GM19467 (cell line): ENCODE results near the gene GTF3C4.

Experiments used
- ATAC-seq: cut with Tn5 transposase; IDR thresholded peaks from one replicate; pipeline ENCODE4 v1.9.1; 2021; ENCODE audit warnings: mild to moderate bottlenecking, moderate library complexity; ENCODE audit not compliant: unreplicated experiment

GTF3C4 gene

DNA sequence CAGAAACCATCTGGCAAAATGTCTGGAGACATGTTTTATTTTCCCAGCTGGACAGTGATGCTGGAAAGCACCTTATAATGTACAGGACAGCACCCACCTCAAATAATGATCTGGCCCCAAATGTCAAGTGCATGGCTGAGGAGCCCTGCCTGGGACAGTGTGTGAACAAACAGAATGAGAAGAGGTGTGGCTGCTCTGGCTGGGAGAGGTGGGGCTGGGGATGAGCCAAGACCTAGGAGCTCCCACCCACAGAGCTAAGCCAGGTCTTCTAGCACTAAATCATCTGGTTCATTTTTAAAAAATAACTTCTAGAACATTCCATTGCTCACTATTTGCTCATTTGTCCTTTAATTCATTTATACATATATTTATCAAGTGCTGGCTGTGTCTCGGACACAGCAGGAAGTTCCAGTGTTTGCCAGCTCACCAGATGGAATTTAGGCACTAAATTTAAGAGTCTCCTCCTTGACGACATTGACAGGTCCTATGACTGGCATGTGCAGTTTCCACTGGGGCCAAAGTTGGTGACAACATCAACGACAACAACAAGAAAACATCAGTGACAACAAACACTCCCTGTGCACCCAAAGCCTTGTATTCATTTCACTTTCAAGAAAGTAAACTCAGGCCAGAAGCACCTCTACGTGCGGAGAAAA, 59.1 kb downstream of the GTF3C4 start:
- no peak for ATAC-seq

DNA sequence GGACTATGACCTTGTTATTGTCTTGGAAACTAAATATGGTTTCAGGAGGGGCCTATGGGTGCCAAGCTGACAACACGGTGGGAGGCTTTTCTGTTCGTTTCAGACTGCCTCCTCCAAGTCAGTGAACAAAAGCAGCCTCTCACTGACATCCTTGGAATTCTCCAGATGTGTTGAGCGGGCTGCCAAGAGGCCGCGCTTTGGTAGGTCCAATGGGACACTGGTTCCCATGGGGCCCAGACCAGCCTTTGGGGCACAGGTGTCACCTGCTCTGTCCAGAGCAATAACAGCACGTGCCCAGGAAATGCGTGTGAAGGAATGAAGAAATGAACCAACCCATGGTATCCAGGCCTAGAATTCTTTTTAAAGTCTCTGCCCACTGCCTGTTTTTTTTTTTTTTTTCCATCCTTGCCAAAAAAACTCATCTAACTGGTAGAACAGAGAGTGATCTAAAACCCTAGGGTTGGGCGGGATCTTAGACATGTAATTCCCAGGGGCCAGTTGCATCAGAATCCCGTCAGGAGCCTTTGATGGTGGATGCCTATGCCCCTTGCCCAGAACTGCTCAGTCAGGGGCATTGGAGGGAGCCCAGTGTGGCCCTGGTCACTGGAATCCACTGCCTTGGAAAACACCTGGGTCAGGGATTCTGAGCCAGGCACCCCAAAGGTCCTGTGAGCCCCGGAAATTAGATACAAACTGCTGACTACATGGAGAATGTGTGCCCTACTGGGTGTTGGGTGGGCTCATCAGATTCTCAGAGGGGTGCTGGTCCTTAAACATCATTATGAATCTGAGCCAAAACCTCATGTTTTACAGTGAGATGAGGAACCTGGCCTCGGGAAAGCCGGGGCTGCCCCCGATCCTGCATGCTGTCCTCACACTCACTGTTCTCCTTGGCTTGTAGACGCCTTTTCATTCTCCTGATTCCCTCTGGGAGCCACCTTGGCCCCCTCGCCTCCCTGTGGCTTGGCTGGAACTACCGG, 60.1 kb downstream of the GTF3C4 start:
- no peak for ATAC-seq

DNA sequence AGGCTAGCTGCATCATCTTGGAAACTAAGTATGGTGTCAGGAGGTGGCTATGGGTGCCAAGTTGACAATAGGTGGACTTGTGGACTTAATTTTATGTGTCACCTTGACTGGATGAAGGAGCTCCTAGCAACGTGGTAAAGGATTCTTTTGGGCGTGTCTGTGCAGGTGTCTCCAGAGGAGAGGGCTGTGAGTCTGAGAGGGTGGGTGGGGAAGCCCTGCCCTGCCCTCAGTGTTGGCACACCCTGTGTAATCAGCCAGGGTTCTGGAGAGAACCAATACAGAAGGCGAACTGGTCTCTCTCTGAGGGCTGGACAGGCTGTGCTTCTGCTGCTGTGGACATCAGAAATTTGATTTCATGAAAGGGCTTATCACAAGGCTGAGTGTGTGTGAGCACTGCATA, 61.0 kb downstream of the GTF3C4 start:
- no peak for ATAC-seq

DNA sequence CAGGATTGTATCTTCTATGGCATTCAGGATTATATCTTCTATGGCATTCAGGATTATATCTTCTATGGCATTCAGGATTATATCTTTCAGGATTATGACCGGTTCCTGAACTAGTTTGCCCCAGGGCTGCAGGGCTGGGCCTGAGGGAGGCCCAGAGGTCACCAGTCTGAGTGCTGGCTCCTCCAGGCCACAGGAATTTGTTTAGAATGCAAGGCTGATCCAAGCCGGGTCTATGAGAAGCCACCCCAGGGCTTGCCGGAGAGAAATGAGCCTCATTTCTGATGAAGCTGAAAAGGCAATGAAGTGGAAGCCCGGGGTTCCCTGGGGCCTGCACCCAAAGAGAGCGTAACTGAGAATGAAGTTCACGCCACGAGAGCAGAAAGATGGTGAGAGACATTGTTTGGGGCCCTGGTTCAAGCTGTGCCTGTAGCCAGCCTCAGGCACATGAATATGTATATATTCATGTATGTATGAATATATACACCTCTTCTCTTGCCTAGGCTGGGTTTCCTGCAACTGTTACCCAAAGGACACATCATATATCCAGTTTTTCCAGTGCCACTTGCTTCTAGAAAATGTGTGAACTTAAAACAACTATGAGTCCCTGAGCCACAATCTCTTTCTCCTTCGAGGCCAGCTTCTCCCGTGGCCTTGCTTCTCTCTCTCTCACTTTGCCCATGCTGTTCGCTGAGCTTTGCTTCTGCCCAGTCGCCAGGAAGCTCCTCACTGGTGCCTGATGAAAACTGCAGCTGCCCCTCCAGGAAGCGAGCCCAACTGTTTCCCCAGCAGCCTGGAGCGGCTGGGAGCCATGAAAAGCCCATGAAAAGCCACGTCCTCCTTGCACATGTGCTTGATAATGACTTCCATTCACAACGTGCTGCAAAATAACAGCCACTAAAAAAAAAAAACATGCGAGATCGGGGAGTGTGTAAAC, 62.3 kb downstream of the GTF3C4 start:
- ATAC-seq, result no peak

DNA sequence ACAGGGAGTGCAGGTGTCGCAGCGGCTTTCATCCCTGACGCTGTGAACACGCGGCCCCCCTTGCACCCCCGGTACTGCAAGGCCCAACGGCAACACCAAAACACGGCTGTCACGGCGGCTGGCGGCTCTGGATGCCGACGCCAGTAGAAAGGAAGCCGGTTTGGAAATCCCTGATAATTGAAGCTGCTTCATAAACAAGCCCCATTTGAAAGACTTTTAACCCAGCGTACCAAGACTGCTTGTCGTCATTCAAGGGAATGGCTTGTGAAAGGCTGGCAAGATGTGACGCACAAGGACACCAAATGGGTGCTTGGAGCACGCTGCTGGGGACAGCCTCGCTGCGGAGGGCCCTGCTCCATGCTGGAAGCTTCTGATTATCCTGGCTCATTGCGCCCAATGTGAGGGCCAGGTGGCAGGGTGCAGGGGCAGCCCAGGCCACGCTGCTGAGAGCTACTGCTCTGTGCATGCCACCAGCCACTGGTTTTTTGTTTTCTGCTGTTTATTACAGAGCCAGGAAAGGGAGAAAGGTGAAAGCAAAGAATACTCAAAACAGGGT, 63.1 kb downstream of the GTF3C4 start:
- ATAC-seq, result no peak

DNA sequence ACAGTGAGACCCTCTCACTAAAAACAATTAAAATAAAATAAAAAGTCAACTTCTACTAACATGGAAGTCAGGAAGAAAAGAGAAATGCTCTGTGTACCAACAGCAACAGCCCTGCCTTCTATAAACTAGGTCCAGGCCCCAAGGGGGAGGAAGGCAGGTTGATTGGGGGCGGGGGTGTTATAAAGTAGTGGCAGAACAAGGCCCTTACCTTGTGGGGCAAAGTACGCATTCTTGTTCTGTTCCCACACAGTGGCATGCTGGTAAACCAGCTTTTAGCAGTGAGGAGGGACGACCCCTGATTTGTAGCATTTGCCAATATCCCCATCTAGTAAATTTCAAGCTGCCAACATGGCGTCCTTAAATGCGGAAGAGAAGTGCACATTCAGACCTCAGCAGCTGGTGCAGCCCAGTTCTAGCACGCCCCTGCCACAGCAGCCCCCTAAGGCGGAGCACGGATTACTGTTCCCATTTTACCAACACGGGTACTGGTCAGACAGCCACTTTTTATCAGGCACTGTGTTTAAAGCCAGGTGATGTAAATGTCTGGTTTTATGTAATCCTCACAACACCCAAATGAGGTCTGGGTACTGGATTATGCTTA, 69.5 kb downstream of the GTF3C4 start:
- no peak for ATAC-seq

DNA sequence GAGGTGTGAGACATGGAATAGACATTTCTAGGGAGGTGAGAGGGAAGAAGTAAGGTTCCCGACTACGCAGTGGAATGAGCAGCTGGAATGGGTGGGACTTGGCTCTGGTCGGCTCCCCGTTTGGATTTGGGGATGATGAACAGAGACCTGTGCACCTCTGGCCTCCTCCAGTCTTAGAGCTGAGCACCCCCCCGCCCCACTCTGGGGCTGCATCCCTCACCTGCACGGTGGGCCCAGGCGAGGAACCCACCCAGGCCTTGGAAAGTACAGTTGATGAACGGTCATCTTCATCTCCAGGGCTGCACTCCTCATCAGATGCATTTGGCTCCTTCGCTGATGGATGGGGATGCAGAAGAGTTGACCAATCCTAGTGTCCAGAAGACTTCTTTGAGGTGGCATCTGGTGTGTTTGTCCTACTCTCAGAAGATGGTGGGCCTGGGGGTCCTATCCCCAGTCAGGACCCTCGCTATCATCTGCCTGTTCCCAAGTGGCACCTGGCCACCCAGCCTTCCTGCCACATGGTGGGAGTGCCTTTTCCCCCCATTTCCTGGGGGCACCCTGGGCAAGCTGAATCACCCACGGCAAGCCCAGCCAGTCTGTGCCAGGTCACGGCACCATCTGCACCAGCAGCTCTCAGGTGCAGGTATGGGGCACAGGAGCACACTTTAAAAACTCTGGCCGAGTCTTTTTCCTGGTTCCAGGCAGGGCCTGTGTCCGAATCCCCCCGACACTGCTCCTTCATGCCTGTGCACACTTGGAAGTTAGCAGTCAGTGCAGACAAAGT, 70.5 kb downstream of the GTF3C4 start:
- ATAC-seq, result no peak

DNA sequence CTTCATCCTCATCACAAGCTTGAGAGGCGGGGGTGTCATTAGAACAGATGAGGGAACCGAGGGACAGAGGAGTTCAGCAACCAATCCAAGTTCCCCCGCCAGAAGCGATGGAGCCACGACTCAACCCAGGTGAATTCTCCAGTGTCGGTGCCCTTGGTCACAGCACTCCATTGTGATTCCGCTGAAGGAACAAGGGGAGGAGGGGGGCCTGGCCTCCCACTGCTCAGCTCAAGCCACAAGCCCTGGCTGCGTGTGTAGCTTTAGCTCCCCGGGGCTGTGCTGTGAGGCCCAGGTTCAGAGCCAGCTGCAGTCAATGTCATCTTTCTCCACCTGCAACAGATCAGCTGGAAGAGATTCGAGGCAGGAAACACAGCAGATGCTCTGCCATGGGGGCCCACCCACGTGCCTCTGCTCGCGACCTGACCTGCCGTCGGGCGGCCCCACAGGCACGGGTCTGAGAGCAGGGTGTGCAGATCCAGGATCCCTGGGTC, 72.6 kb downstream of the GTF3C4 start:
- ATAC-seq, result no peak

DNA sequence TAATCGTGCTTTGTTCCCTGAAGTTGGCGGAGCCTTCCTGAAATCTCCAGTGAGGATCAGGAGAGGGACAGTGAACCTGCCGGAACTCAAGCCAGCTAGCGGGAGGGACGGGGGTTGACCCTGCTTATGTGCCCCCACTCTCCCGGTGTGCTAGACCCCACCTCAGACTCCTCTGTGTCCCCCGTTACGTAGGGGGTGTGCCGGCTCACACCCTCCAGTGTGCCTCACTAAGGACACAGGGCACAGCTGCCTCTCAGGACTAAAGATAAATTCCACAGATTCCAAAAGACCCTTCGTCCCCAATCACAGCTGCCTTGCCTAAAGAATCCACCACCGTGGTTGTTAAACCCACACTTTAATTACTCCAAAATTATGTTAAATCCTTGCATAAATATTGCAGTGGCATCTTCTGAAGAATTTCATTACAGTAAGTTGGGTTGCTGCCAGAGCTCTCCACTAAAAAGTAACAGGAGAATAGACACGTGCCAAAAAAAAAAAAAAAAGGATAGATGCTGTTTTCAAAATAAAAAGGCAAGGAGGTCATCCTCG, 73.7 kb downstream of the GTF3C4 start:
- no peak for ATAC-seq
